GM10248 (cell line): Measurements from ENCODE around the gene TLE7.

Experiments
- CTCF ChIA-PET: fragments of 300-600 bp; sonication (Branson Sonifier 250); formaldehyde crosslinking; extraction: SDS; loops from one replicate; lab custom pipeline; 2021; ENCODE audit warnings: antibody characterized with exemption; lab: Yijun Ruan, JAX
- POLR2A ChIA-PET: fragments of 350-650 bp; sonication (Branson Sonifier 250); formaldehyde crosslinking; extraction: SDS; loops from one replicate; lab custom pipeline; 2020; ENCODE audit warnings: antibody characterized with exemption; lab: Yijun Ruan, JAX
- DNase-seq: peaks from one replicate; pipeline ENCODE4 v3.0.0; 2012; ENCODE audit errors: extremely low spot score
- CTCF ChIP-seq: IDR thresholded peaks from 2 replicates; pipeline ENCODE4 v1.5.1; 2012; ENCODE audit warnings: mild to moderate bottlenecking, low read depth; ENCODE audit errors: extremely low read depth, missing control alignments, control extremely low read depth

TLE7 gene

GRCh38 chr16:71431176-71431575, 10.7 kb downstream of the TLE7 start:
- DNase-seq = no peak
- no peak for TF ChIP-seq CTCF
- ChIA-PET CTCF (interaction anchor here (2.2 kb wide), 1 partner anchor 19 kb away, joined by 11 read pairs; no protein-coding TSS in a partner anchor), POLR2A (no interaction called here)

GRCh38 chr16:71430744-71431143, 11.1 kb downstream of the TLE7 start:
- ChIA-PET POLR2A (no interaction called here), CTCF (interaction anchor here (2.0 to 11.6 kb wide), 2 partner anchors 9 to 19 kb away, joined by 10 to 93 read pairs; no protein-coding TSS in a partner anchor)
- DNase-seq = no peak
- TF ChIP-seq CTCF = no peak

GRCh38 chr16:71429581-71429980, 12.3 kb downstream of the TLE7 start:
- no peak for TF ChIP-seq CTCF
- POLR2A ChIA-PET = interaction anchor here (0.6 kb wide), 1 partner anchor 111 kb away, joined by 4 read pairs; no protein-coding TSS in a partner anchor
- CTCF ChIA-PET = interaction anchor here (2.0 to 11.6 kb wide), 4 partner anchors 10 to 181 kb away, joined by 7 to 93 read pairs (median 12); no protein-coding TSS in a partner anchor
- DNase-seq = no peak

- POLR2A ChIA-PET = no interaction called here
- no peak for TF ChIP-seq CTCF
Observed at GRCh38 chr16:71428883-71429282, 13.0 kb downstream of the TLE7 start.

GRCh38 chr16:71428385-71428784, 13.5 kb downstream of the TLE7 start:
- DNase-seq = no peak
- ChIA-PET CTCF (interaction anchor here (2.0 to 11.6 kb wide), 4 partner anchors 11 to 182 kb away, joined by 7 to 93 read pairs (median 12); no protein-coding TSS in a partner anchor), POLR2A (no interaction called here)
- TF ChIP-seq CTCF = no peak

More at GRCh38 chr16:71428883-71429282, 13.0 kb downstream of the TLE7 start:
- CTCF ChIA-PET = interaction anchor here (2.0 to 11.6 kb wide), 4 partner anchors 11 to 182 kb away, joined by 7 to 93 read pairs (median 12); no protein-coding TSS in a partner anchor
- DNase-seq = no peak

GRCh38 chr16:71426880-71427615, 14.8 kb downstream of the TLE7 start:
- DNase-seq = no peak
- ChIA-PET POLR2A (no interaction called here), CTCF (interaction anchor here (0.9 to 11.6 kb wide), 6 partner anchors 9 to 184 kb away, joined by 3 to 93 read pairs (median 4); no protein-coding TSS in a partner anchor)
- no peak for TF ChIP-seq CTCF
